ENCODE measurements around the gene ASAP3. TPM values are rescaled to one million over a fixed set of nuclear protein-coding genes. Genes with fewer than 3 reads are reported as not detected.

ASAP3 gene
- total RNA-seq, 1 donor from 2014 or later = 30.8 TPM

- Mint-ChIP-seq H3K27ac (ENCODE audit: unreplicated experiment) (no peak overlapping the region), H3K36me3 (ENCODE audit: low read depth) (peaks cover 5% of the 10 kb centered on the region), H3K4me3 (ENCODE audit: unreplicated experiment) (no peak overlapping the region), H3K9me3 (ENCODE audit: low read depth) (no peaks in the 10 kb centered on the region), H3K4me1 (ENCODE audit: low read depth) (peaks cover 36% of the 10 kb centered on the region), H3K27me3 (ENCODE audit: low read depth) (no peaks in the 10 kb centered on the region)
- TF ChIP-seq CTCF (IDR thresholded peaks at IDR 0.05) = no peak
- no peak for DNase-seq (ENCODE audit: low spot score)
These were observed 84.8 kb downstream of the ASAP3 start for GRCh38 chr1:23399229-23399628.

DNA sequence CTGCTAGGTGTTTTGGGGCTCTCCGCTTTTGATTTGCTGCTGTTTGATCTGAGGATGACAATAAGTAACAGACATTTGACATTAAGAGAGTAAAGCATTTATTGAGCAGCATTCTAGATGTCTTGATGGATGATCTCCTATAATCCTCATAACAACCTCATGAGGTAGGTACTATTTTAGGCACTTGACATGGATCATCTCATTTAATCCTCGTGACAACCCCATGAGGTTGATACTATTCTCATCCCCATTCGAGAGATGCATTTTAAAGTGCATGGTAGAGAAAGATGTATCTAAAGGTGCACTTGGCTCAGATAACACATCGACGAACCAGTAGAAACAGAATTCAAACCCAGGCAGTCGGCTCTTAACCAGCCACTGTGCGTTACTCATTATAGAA is 86.1 kb downstream of the ASAP3 start:
- peaks cover 5% of the 10 kb centered on the region for H3K36me3 Mint-ChIP-seq (ENCODE audit: low read depth)
- DNase-seq (ENCODE audit: low spot score) = no peak
- H3K4me3 Mint-ChIP-seq (ENCODE audit: unreplicated experiment) = no peak overlapping the region
- peaks cover 22% of the 10 kb centered on the region for H3K4me1 Mint-ChIP-seq (ENCODE audit: low read depth)
- no peak overlapping the region for H3K27ac Mint-ChIP-seq (ENCODE audit: unreplicated experiment)
- H3K27me3 Mint-ChIP-seq (ENCODE audit: low read depth) = no peaks in the 10 kb centered on the region
- no peak for TF ChIP-seq CTCF (IDR thresholded peaks at IDR 0.05)
- no peaks in the 10 kb centered on the region for H3K9me3 Mint-ChIP-seq (ENCODE audit: low read depth)

DNA sequence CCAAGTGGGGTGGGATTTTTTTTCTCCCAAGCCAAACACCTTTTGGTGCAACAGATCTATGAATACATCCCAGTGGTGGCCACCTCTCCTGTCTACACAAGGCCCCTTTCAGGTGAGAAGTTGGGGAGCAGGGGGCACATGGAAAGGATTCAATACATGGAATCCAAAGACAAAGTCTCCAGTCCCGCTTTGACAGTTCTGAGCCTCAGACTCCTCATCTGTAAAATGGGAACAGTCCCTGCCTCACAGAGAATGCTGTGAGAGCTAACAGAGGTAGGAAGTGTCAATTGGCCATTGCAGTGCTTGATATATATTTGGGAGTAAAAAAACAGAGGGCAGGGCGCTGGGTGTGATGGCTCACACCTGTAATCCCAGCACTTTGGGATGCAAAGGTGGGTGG is 87.6 kb downstream of the ASAP3 start:
- Mint-ChIP-seq H3K36me3 (ENCODE audit: low read depth) (peaks cover 3% of the 10 kb centered on the region), H3K27me3 (ENCODE audit: low read depth) (no peaks in the 10 kb centered on the region), H3K4me1 (ENCODE audit: low read depth) (peaks cover 7% of the 10 kb centered on the region), H3K27ac (ENCODE audit: unreplicated experiment) (no peak overlapping the region), H3K4me3 (ENCODE audit: unreplicated experiment) (no peak overlapping the region), H3K9me3 (ENCODE audit: low read depth) (no peaks in the 10 kb centered on the region)
- no peak for TF ChIP-seq CTCF (IDR thresholded peaks at IDR 0.05)
- no peak for DNase-seq (ENCODE audit: low spot score)

- no peak for TF ChIP-seq CTCF (IDR thresholded peaks at IDR 0.05)
- H3K36me3 Mint-ChIP-seq (ENCODE audit: low read depth) = peaks cover 3% of the 10 kb centered on the region
- H3K4me1 Mint-ChIP-seq (ENCODE audit: low read depth) = peaks cover 2% of the 10 kb centered on the region
- H3K27me3 Mint-ChIP-seq (ENCODE audit: low read depth) = no peaks in the 10 kb centered on the region
- no peak for DNase-seq (ENCODE audit: low spot score)
- H3K9me3 Mint-ChIP-seq (ENCODE audit: low read depth) = no peaks in the 10 kb centered on the region
- H3K4me3 Mint-ChIP-seq (ENCODE audit: unreplicated experiment) = no peak overlapping the region
- no peak overlapping the region for H3K27ac Mint-ChIP-seq (ENCODE audit: unreplicated experiment)
These were observed 88.1 kb downstream of the ASAP3 start for GRCh38 chr1:23395849-23396248.

DNA sequence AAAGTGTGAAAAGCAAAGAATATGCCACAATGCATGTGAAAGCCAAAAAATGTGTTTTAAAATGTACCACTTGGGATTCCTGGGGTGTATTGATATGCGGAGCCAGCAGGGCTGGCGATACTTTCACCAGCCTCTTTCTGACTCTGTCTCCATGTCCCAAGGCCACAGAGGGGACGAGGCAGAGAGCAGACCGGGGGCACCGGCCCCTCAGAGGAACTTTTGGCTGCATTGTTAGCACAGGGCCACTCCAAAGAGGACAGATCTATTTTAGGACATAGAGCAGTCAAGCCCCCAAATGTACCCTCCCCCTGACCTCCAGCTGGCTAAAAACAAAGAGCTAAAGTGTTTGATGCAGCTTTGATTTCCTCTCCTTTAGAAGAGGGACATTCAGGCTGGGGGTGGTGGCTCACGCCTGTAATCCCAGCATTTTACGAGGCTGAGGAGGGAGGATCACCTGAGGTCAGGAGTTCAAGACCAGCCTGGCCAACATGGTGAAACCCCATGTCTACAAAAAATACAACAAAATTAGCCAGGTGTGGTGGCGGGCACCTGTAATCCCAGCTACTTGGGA is 88.7 kb downstream of the ASAP3 start:
- Mint-ChIP-seq H3K27ac (ENCODE audit: unreplicated experiment) (peak overlapping the region; percentile 83), H3K4me3 (ENCODE audit: unreplicated experiment) (no peak overlapping the region), H3K36me3 (ENCODE audit: low read depth) (peaks cover 3% of the 10 kb centered on the region), H3K9me3 (ENCODE audit: low read depth) (no peaks in the 10 kb centered on the region), H3K4me1 (ENCODE audit: low read depth) (peaks cover 5% of the 10 kb centered on the region), H3K27me3 (ENCODE audit: low read depth) (no peaks in the 10 kb centered on the region)
- TF ChIP-seq CTCF (IDR thresholded peaks at IDR 0.05) = no peak
- no peak for DNase-seq (ENCODE audit: low spot score)

All from chondrocyte (in vitro differentiated cells).